Activated CD8-positive, alpha-beta T cell treated with anti-CD3 and anti-CD28 coated beads, Interleukin-2, amount 10 ng/mL, durations not matched to agents 7 days and 5 days (primary cell): ENCODE measurements around the gene NEDD8. TPM values are rescaled to one million over a fixed set of nuclear protein-coding genes. Genes with fewer than 3 reads are reported as not detected.

Source experiments
- ATAC-seq: fragments of 150-1000 bp; cut with Tn5 transposase; one replicate; pipeline ENCODE4 v1.10.0; 2021; ENCODE audit warnings: moderate library complexity
- CTCF ChIA-PET: fragments of 350-600 bp; sonication (Branson Sonifier 250); formaldehyde crosslinking; loops from one replicate; lab custom pipeline; 2021; ENCODE audit warnings: antibody characterized with exemption; lab: Charles Lee
- POLR2A ChIA-PET: fragments of 350-600 bp; sonication (Branson Sonifier 250); formaldehyde crosslinking; loops from one replicate; lab custom pipeline; 2021; ENCODE audit warnings: antibody characterized with exemption; lab: Charles Lee
- DNase-seq: peaks from one replicate; pipeline ENCODE4 v3.0.0-alpha.2; 2020
- H3K27ac Mint-ChIP-seq: one replicate; pipeline ENCODE4 v1.8.0; 2021; ENCODE audit warnings: mild to moderate bottlenecking, mixed read lengths
- H3K27me3 Mint-ChIP-seq: one replicate; pipeline ENCODE4 v1.8.0; 2021; ENCODE audit warnings: low read depth, mixed read lengths
- H3K36me3 Mint-ChIP-seq: one replicate; pipeline ENCODE4 v1.8.0; 2021; ENCODE audit warnings: low read depth, mixed read lengths
- H3K4me1 Mint-ChIP-seq: one replicate; pipeline ENCODE4 v1.8.0; 2021; ENCODE audit warnings: low read depth, mixed read lengths
- H3K4me3 Mint-ChIP-seq: one replicate; pipeline ENCODE4 v1.8.0; 2021; ENCODE audit warnings: mild to moderate bottlenecking, mixed read lengths
- H3K9me3 Mint-ChIP-seq: one replicate; pipeline ENCODE4 v1.8.0; 2022; ENCODE audit warnings: mixed read lengths; ENCODE audit not compliant: insufficient read depth
- total RNA-seq, 2 experiments: library from RNA; stranded (reverse); gene quantifications; one replicate each; pipeline ENCODE4 v1.2.3, GENCODE V29; 2021

The NEDD8 gene
- 100 to 1,000 TPM; 214 to 222 TPM for total RNA-seq

GRCh38 chr14:24232121-24232644, at the start of gene NEDD8:
Gene NEDD8 (minus strand): TSS chr14:24232367. CDS start chr14:24232267, 100 bp downstream.
- Mint-ChIP-seq H3K4me1 (peaks cover 46% of the 10 kb centered on the region), H3K4me3 (peak within 1 kb of the TSS; percentile 89), H3K27ac (peak within 1 kb of the TSS; percentile 90), H3K36me3 (peaks cover 45% of the 10 kb centered on the region), H3K9me3 (no peaks in the 10 kb centered on the region), H3K27me3 (no peaks in the 10 kb centered on the region)
- CTCF ChIA-PET = interaction anchor here (1.2 to 21.9 kb wide), 3 partner anchors 10 to 69 kb away, joined by 9 to 801 read pairs (median 19); partner anchors contain the start of genes CIDEB, DHRS1, LTB4R and LTB4R2
- DNase-seq = peak; percentile 93
- POLR2A ChIA-PET = interaction anchor here (1.3 to 2.8 kb wide), 4 partner anchors 10 to 67 kb away, joined by 4 to 23 read pairs (median 6); partner anchors contain the start of genes DHRS1, MDP1, NOP9 and RABGGTA
- ATAC-seq = peak; percentile 89

- CTCF ChIA-PET = interaction anchor here (1.1 to 8.4 kb wide), 6 partner anchors 8 to 52 kb away, joined by 3 to 57 read pairs (median 24); partner anchors contain the start of genes CIDEB, LTB4R, LTB4R2 and RABGGTA
- Mint-ChIP-seq H3K27ac (no peak overlapping the region), H3K27me3 (no peaks in the 10 kb centered on the region), H3K4me1 (peaks cover 29% of the 10 kb centered on the region), H3K9me3 (no peaks in the 10 kb centered on the region), H3K4me3 (no peak overlapping the region), H3K36me3 (peaks cover 2% of the 10 kb centered on the region)
- ATAC-seq (no peak), DNase-seq (no peak)
- POLR2A ChIA-PET = interaction anchor here (1.2 to 1.7 kb wide), 2 partner anchors 8 to 14 kb away, joined by 3 to 4 read pairs; no protein-coding TSS in a partner anchor
These were observed 49.5 kb upstream of the NEDD8 start for GRCh38 chr14:24281636-24282035.

- Mint-ChIP-seq H3K4me1 (peaks cover 29% of the 10 kb centered on the region), H3K9me3 (no peaks in the 10 kb centered on the region), H3K27me3 (no peaks in the 10 kb centered on the region), H3K36me3 (peaks cover 2% of the 10 kb centered on the region), H3K4me3 (no peak overlapping the region), H3K27ac (peak overlapping the region; percentile 2)
- ChIA-PET CTCF (interaction anchor here (1.1 to 8.4 kb wide), 9 partner anchors 9 to 151 kb away, joined by 4 to 57 read pairs (median 18); partner anchors contain the start of genes CHMP4A, CIDEB, LTB4R and LTB4R2), POLR2A (interaction anchor here (1.7 to 1.8 kb wide), 3 partner anchors 9 to 10 kb away, joined by 4 to 9 read pairs (median 5); partner anchors contain the start of gene RABGGTA)
- no peak for ATAC-seq
- no peak for DNase-seq
These were observed 48.8 kb upstream of the NEDD8 start for GRCh38 chr14:24280797-24281460.

- POLR2A ChIA-PET = interaction anchor here (1.0 to 1.8 kb wide), 3 partner anchors 8 to 20 kb away, joined by 4 to 9 read pairs (median 5); partner anchors contain the start of genes DHRS1, NOP9 and RABGGTA
- Mint-ChIP-seq H3K27me3 (no peaks in the 10 kb centered on the region), H3K36me3 (peaks cover 2% of the 10 kb centered on the region), H3K27ac (peak overlapping the region; percentile 73), H3K4me3 (no peak overlapping the region), H3K4me1 (peaks cover 30% of the 10 kb centered on the region), H3K9me3 (no peaks in the 10 kb centered on the region)
- CTCF ChIA-PET = interaction anchor here (1.4 to 8.4 kb wide), 12 partner anchors 9 to 66 kb away, joined by 3 to 57 read pairs (median 13); partner anchors contain the start of genes CHMP4A, CIDEB, DHRS1 and LTB4R
- ATAC-seq = peak; percentile 69
- peak; percentile 44 for DNase-seq
These were observed 47.4 kb upstream of the NEDD8 start for GRCh38 chr14:24279301-24280186.

GRCh38 chr14:24278424-24278823, 46.3 kb upstream of the NEDD8 start:
- ChIA-PET POLR2A (interaction anchor here (1.6 kb wide), 1 partner anchor 36 kb away, joined by 6 read pairs; the partner anchor contains the start of gene TINF2), CTCF (interaction anchor here (1.0 to 8.4 kb wide), 8 partner anchors 8 to 62 kb away, joined by 3 to 57 read pairs (median 20); partner anchors contain the start of genes CIDEB, LTB4R, LTB4R2 and MDP1)
- ATAC-seq (no peak), DNase-seq (no peak)
- Mint-ChIP-seq H3K9me3 (no peaks in the 10 kb centered on the region), H3K36me3 (peaks cover 2% of the 10 kb centered on the region), H3K27ac (peak overlapping the region; percentile 31), H3K27me3 (no peaks in the 10 kb centered on the region), H3K4me1 (peaks cover 41% of the 10 kb centered on the region), H3K4me3 (no peak overlapping the region)

GRCh38 chr14:24277606-24278321, 45.6 kb upstream of the NEDD8 start:
- Mint-ChIP-seq H3K4me3 (no peak overlapping the region), H3K4me1 (peaks cover 47% of the 10 kb centered on the region), H3K27ac (no peak overlapping the region), H3K9me3 (no peaks in the 10 kb centered on the region), H3K27me3 (no peaks in the 10 kb centered on the region), H3K36me3 (peaks cover 2% of the 10 kb centered on the region)
- ChIA-PET POLR2A (interaction anchor here (1.6 kb wide), 1 partner anchor 35 kb away, joined by 6 read pairs; the partner anchor contains the start of gene TINF2), CTCF (interaction anchor here (1.0 to 8.4 kb wide), 6 partner anchors 7 to 35 kb away, joined by 3 to 57 read pairs (median 17); partner anchors contain the start of genes CIDEB, LTB4R, LTB4R2 and RABGGTA)
- DNase-seq = no peak
- ATAC-seq = no peak

- ChIA-PET POLR2A (interaction anchor here (1.6 kb wide), 1 partner anchor 34 kb away, joined by 6 read pairs; the partner anchor contains the start of gene TINF2), CTCF (interaction anchor here (1.0 to 8.4 kb wide), 4 partner anchors 18 to 35 kb away, joined by 3 to 57 read pairs (median 31); partner anchors contain the start of genes CIDEB, LTB4R, LTB4R2 and TINF2)
- Mint-ChIP-seq H3K4me1 (peaks cover 54% of the 10 kb centered on the region), H3K4me3 (no peak overlapping the region), H3K27me3 (no peaks in the 10 kb centered on the region), H3K9me3 (no peaks in the 10 kb centered on the region), H3K27ac (no peak overlapping the region), H3K36me3 (peaks cover 2% of the 10 kb centered on the region)
- no peak for DNase-seq
- ATAC-seq = no peak
These were observed 44.9 kb upstream of the NEDD8 start for GRCh38 chr14:24277071-24277470.

GRCh38 chr14:24274101-24274543, 42.0 kb upstream of the NEDD8 start:
- Mint-ChIP-seq H3K4me1 (peaks cover 65% of the 10 kb centered on the region), H3K27ac (peak overlapping the region; percentile 82), H3K4me3 (no peak overlapping the region), H3K27me3 (no peaks in the 10 kb centered on the region), H3K9me3 (no peaks in the 10 kb centered on the region), H3K36me3 (peaks cover 6% of the 10 kb centered on the region)
- DNase-seq (peak; percentile 57), ATAC-seq (peak; percentile 2)
- POLR2A ChIA-PET = interaction anchor here (0.7 to 1.9 kb wide), 6 partner anchors 16 to 113 kb away, joined by 4 to 19 read pairs (median 6); partner anchors contain the start of genes CHMP4A, IRF9 and TINF2
- CTCF ChIA-PET = interaction anchor here (0.7 to 8.7 kb wide), 15 partner anchors 16 to 216 kb away, joined by 3 to 98 read pairs (median 8); partner anchors contain the start of genes CIDEB, DHRS1, KHNYN and LTB4R

GRCh38 chr14:24273422-24273998, 41.3 kb upstream of the NEDD8 start:
- peaks cover 60% of the 10 kb centered on the region for H3K4me1 Mint-ChIP-seq
- DNase-seq (no peak), ATAC-seq (no peak)
- H3K4me3 Mint-ChIP-seq = no peak overlapping the region
- peak overlapping the region; percentile 82 for H3K27ac Mint-ChIP-seq
- no peaks in the 10 kb centered on the region for H3K27me3 Mint-ChIP-seq
- ChIA-PET POLR2A (interaction anchor here (0.7 to 1.9 kb wide), 6 partner anchors 16 to 112 kb away, joined by 4 to 19 read pairs (median 6); partner anchors contain the start of genes CHMP4A, IRF9 and TINF2), CTCF (interaction anchor here (0.7 to 8.7 kb wide), 15 partner anchors 16 to 215 kb away, joined by 3 to 98 read pairs (median 8); partner anchors contain the start of genes CIDEB, DHRS1, KHNYN and LTB4R)
- no peaks in the 10 kb centered on the region for H3K9me3 Mint-ChIP-seq
- H3K36me3 Mint-ChIP-seq = peaks cover 7% of the 10 kb centered on the region
